Heart right ventricle (tissue), 16 donors: ENCODE data around the gene ARHGEF7. TPM values are rescaled to one million over a fixed set of nuclear protein-coding genes. Genes with fewer than 3 reads are reported as not detected.

ENCODE experiments used
- ATAC-seq, 8 donors: fragments of 200-7000 bp; cut with Tn5 transposase; one replicate each; pipeline ENCODE4 v1.9.1; 2020; ENCODE audit warnings: mild to moderate bottlenecking in 8 of 8, moderate library complexity in 8 of 8, moderate number of reproducible peaks in 1 of 8
- DNase-seq, 2 donors: peaks; one replicate each; pipeline ENCODE4 v3.0.0-alpha.2; 2020
- H3K27ac ChIP-seq, 10 donors: fragments of 200-600 bp; sonication (generic) in 2 of 10; one replicate each; pipeline versions ENCODE4 v1.5.0 to v1.8.0; 2020 to 2022; ENCODE audit warnings: mild to moderate bottlenecking in 3 of 10
- H3K27me3 ChIP-seq, 7 donors: fragments of 200-600 bp; one replicate each; pipeline ENCODE4 v1.8.0; 2021 to 2022; ENCODE audit warnings: mild to moderate bottlenecking in 2 of 7
- H3K36me3 ChIP-seq, 9 donors: fragments of 200-600 bp; sonication (generic) in 1 of 9; one replicate each; pipeline versions ENCODE4 v1.5.0 to v1.8.0; 2020 to 2022; ENCODE audit warnings: mild to moderate bottlenecking in 2 of 9
- H3K4me1 ChIP-seq, 9 donors: fragments of 200-600 bp; sonication (generic) in 1 of 9; one replicate each; pipeline versions ENCODE4 v1.5.0 to v1.8.0; 2020 to 2022; ENCODE audit warnings: mild to moderate bottlenecking in 4 of 9
- H3K4me3 ChIP-seq, 10 donors: fragments of 200-600 bp; sonication (generic) in 2 of 10; one replicate each; pipeline versions ENCODE4 v1.5.0 to v1.8.0; 2020 to 2022; ENCODE audit warnings: mild to moderate bottlenecking in 7 of 10, moderate library complexity in 2 of 10
- H3K9me3 ChIP-seq, 11 donors: fragments of 200-600 bp in 10 of 11; sonication (generic) in 2 of 11; one replicate each; pipeline versions ENCODE4 v1.5.0 to v1.8.0; 2013 to 2022; ENCODE audit warnings: mild to moderate bottlenecking in 2 of 11, control low read depth in 1 of 11, moderate library complexity in 1 of 11
- CTCF ChIP-seq, 9 donors: fragments of 200-600 bp; sonication (generic) in 2 of 9; IDR thresholded peaks; one replicate each; pipeline versions ENCODE4 v1.5.0 to v1.8.0; 2021 to 2022; ENCODE audit warnings: antibody characterized with exemption in 9 of 9, mild to moderate bottlenecking in 5 of 9, moderate library complexity in 1 of 9
- WGBS, 2 donors: extraction: QIAGEN DNeasy Blood & Tissue Kit; methylation state at CpG; one replicate each; pipeline ENCODE4 v1.1.7; 2013; ENCODE audit warnings: inconsistent platforms in 1 of 2; 5-methylcytosine and 5-hydroxymethylcytosine counted together
- intact Hi-C, 10 donors: fragments of 100-400 bp; cut with DNase I; formaldehyde crosslinking; loops; one replicate each; pipeline versions ENCODE4 v1.11.1 to v1.14.2; 2022
- polyA plus RNA-seq, 2 donors: library from polyadenylated mRNA; stranded (reverse); fragments of 200-250 nt; gene quantifications; one replicate each; pipeline ENCODE4 v1.2.3, GENCODE V29; 2013
- total RNA-seq, 10 donors: library from RNA; stranded (reverse); fragmentation: NEBNext Ultra II Directional in 3 of 10; extraction: Animal tissue kit (Norgen Biotek cat#: 25700) in 3 of 10; gene quantifications; one replicate each; pipeline versions ENCODE4 v1.2.1 to v1.2.4, GENCODE V29; 2021 to 2023
- donor health status: Arrhythmogenic right ventricular cardiomyopathy.
- donor health status: ischemic (EF 13 %, LVEDD 7.1; RV severe dilation, severe dysfunction).
- donor health status: healthy with polysubstance abuse.
- donor health status: DM: no; HTN: yes; CAD: no.
- donor health status: DM: no; HTN: no; CAD: no.
- donor health status: ischemic (EF 25% LVEDD 6.9; RV normal size, moderate dysfunction).
- donor health status: ischemic (EF 25% LVEDD 5.7; RV mildly dilated, moderate dysfunction).
- donor health status: healthy.
- donor health status: DM: yes; HTN: yes; CAD: no.
- donor health status: Ischemic cardiomyopathy.
- donor health status: ischemic (EF 35%, LVEDD 5.7; RV mildly dilated, moderate dysfunction).
- donor health status: nonischemic (EF 11% LVEDD 7.7; RV severe dilation, severe dysfunction).
- donor health status: DM: yes; HTN: yes; CAD: no.
- donor health status: PGD.
- donor health status: ischemic (EF 29% LVEDD 5.4; RV normal size, mild dysfunction).
- donor health status: nonischemic (EF 23%, LVEDD 6.1; RV moderate dilation, normal function).

Gene ARHGEF7
- total and polyA plus RNA-seq, 12 donors = 18.4 to 56.6 (median 43.1) TPM

GRCh38 chr13:111327730-111328573 lies 212.8 kb downstream of the ARHGEF7 start:
- Histone ChIP-seq H3K4me1 (no peaks in the 10 kb centered on the region), H3K27me3 (peaks cover 0 to 4% (median 0%) of the 10 kb centered on the region in 7 donors), H3K36me3 (no peaks in the 10 kb centered on the region), H3K27ac (no peak overlapping the region), H3K9me3 (no peaks in the 10 kb centered on the region), H3K4me3 (no peak overlapping the region)
- ATAC-seq = no peak
- intact Hi-C loops = no loop called here
- no peak for DNase-seq
- WGBS, 2 donors = 93 to 95% methylated on average over 32 of the region's 32 CpGs
- no peak for TF ChIP-seq CTCF (IDR thresholded peaks at IDR 0.05)

- Histone ChIP-seq H3K36me3 (no peaks in the 10 kb centered on the region), H3K9me3 (peaks cover 0 to 6% (median 0%) of the 10 kb centered on the region in 11 donors), H3K4me3 (no peak overlapping the region), H3K27ac (no peak overlapping the region), H3K27me3 (peaks cover 0 to 4% (median 0%) of the 10 kb centered on the region in 7 donors), H3K4me1 (no peaks in the 10 kb centered on the region)
- WGBS, 2 donors = 88 to 89% methylated on average over 30 of the region's 30 CpGs
- intact Hi-C loops = no loop called here
- ATAC-seq (no peak), DNase-seq (no peak)
- no peak for TF ChIP-seq CTCF (IDR thresholded peaks at IDR 0.05)
Measured at GRCh38 chr13:111328574-111329410, 213.7 kb downstream of the ARHGEF7 start.

- no peak overlapping the region for H3K4me3 ChIP-seq
- no peak for TF ChIP-seq CTCF (IDR thresholded peaks at IDR 0.05)
- no peak for ATAC-seq
- DNase-seq = no peak
- no peaks in the 10 kb centered on the region for H3K4me1 ChIP-seq
- no peaks in the 10 kb centered on the region for H3K36me3 ChIP-seq
- no peak overlapping the region for H3K27ac ChIP-seq
- 92 to 94% methylated on average over 7 of the region's 7 CpGs for WGBS, 2 donors
- H3K27me3 ChIP-seq = no peaks in the 10 kb centered on the region
- intact Hi-C loops = no loop called here
- H3K9me3 ChIP-seq = peaks cover 0 to 11% (median 0%) of the 10 kb centered on the region in 11 donors
Measured at GRCh38 chr13:111329641-111330040, 214.5 kb downstream of the ARHGEF7 start.

- H3K4me1 ChIP-seq = peaks cover 0 to under 1% (median 0%) of the 10 kb centered on the region in 9 donors
- 70 to 74% methylated on average over 11 of the region's 11 CpGs for WGBS, 2 donors
Measured at GRCh38 chr13:111330066-111330610, 215.0 kb downstream of the ARHGEF7 start.

More at GRCh38 chr13:111330066-111330610, 215.0 kb downstream of the ARHGEF7 start:
- TF ChIP-seq CTCF (IDR thresholded peaks at IDR 0.05) = no peak
- H3K27ac ChIP-seq = no peak overlapping the region
- H3K36me3 ChIP-seq = no peaks in the 10 kb centered on the region
- no peak overlapping the region for H3K4me3 ChIP-seq
- intact Hi-C loops = no loop called here
- no peak for ATAC-seq
- peaks cover 0 to 11% (median 0%) of the 10 kb centered on the region in 11 donors for H3K9me3 ChIP-seq
- H3K27me3 ChIP-seq = no peaks in the 10 kb centered on the region
- no peak for DNase-seq
